Measurements from ENCODE around the gene CCDC110.
A peak's percentile ranks its signal among the peaks of the same experiment; 100 is the strongest.

The CCDC110 gene

GRCh38 chr4:185500576-185500975 lies 29.0 kb upstream of the CCDC110 start:
- Mint-ChIP-seq H3K27ac (no peak overlapping the region), H3K9me3 (peaks cover 9% of the 10 kb centered on the region), H3K27me3 (peaks cover 38% of the 10 kb centered on the region), H3K4me1 (ENCODE audit: low read depth) (no peaks in the 10 kb centered on the region), H3K36me3 (ENCODE audit: low read depth) (no peaks in the 10 kb centered on the region), H3K4me3 (no peak overlapping the region)

GRCh38 chr4:185500035-185500434 lies 28.5 kb upstream of the CCDC110 start:
- Mint-ChIP-seq H3K4me1 (ENCODE audit: low read depth) (no peaks in the 10 kb centered on the region), H3K9me3 (peaks cover 9% of the 10 kb centered on the region), H3K27ac (no peak overlapping the region), H3K27me3 (peaks cover 40% of the 10 kb centered on the region), H3K36me3 (ENCODE audit: low read depth) (no peaks in the 10 kb centered on the region), H3K4me3 (no peak overlapping the region)

GRCh38 chr4:185488650-185489049 lies 17.1 kb upstream of the CCDC110 start:
- no peaks in the 10 kb centered on the region for H3K36me3 Mint-ChIP-seq (ENCODE audit: low read depth)
- H3K27ac Mint-ChIP-seq: no peak overlapping the region
- H3K9me3 Mint-ChIP-seq: peaks cover 20% of the 10 kb centered on the region
- no peaks in the 10 kb centered on the region for H3K4me1 Mint-ChIP-seq (ENCODE audit: low read depth)
- H3K4me3 Mint-ChIP-seq: no peak overlapping the region
- peaks cover 48% of the 10 kb centered on the region for H3K27me3 Mint-ChIP-seq

GRCh38 chr4:185481401-185481800 lies 9.9 kb upstream of the CCDC110 start:
- H3K4me3 Mint-ChIP-seq: no peak overlapping the region
- H3K4me1 Mint-ChIP-seq (ENCODE audit: low read depth): no peaks in the 10 kb centered on the region
- no peak overlapping the region for H3K27ac Mint-ChIP-seq
- H3K9me3 Mint-ChIP-seq: no peaks in the 10 kb centered on the region
- no peaks in the 10 kb centered on the region for H3K36me3 Mint-ChIP-seq (ENCODE audit: low read depth)
- peaks cover 63% of the 10 kb centered on the region for H3K27me3 Mint-ChIP-seq

- H3K4me3 Mint-ChIP-seq: no peak overlapping the region
- H3K9me3 Mint-ChIP-seq: no peaks in the 10 kb centered on the region
- peaks cover 55% of the 10 kb centered on the region for H3K27me3 Mint-ChIP-seq
- no peaks in the 10 kb centered on the region for H3K4me1 Mint-ChIP-seq (ENCODE audit: low read depth)
- H3K36me3 Mint-ChIP-seq (ENCODE audit: low read depth): no peaks in the 10 kb centered on the region
- no peak overlapping the region for H3K27ac Mint-ChIP-seq
Measured at GRCh38 chr4:185480016-185480732, 8.6 kb upstream of the CCDC110 start.

- Mint-ChIP-seq H3K27me3 (peaks cover 52% of the 10 kb centered on the region), H3K27ac (no peak overlapping the region)
Measured at GRCh38 chr4:185479507-185479971, 8.0 kb upstream of the CCDC110 start.

GRCh38 chr4:185473247-185473646 lies 1.7 kb upstream of the CCDC110 start:
- Mint-ChIP-seq H3K4me1 (ENCODE audit: low read depth) (peaks cover 10% of the 10 kb centered on the region), H3K27ac (no peak overlapping the region), H3K27me3 (peaks cover 31% of the 10 kb centered on the region), H3K9me3 (no peaks in the 10 kb centered on the region), H3K4me3 (no peak overlapping the region), H3K36me3 (ENCODE audit: low read depth) (no peaks in the 10 kb centered on the region)

More at GRCh38 chr4:185479507-185479971, 8.0 kb upstream of the CCDC110 start:
- Mint-ChIP-seq H3K4me1 (ENCODE audit: low read depth) (no peaks in the 10 kb centered on the region), H3K36me3 (ENCODE audit: low read depth) (no peaks in the 10 kb centered on the region), H3K9me3 (no peaks in the 10 kb centered on the region), H3K4me3 (no peak overlapping the region)

- H3K36me3 Mint-ChIP-seq (ENCODE audit: low read depth): no peaks in the 10 kb centered on the region
- peak overlapping the region; percentile 85 for H3K4me3 Mint-ChIP-seq
- peaks cover 26% of the 10 kb centered on the region for H3K27me3 Mint-ChIP-seq
- peak overlapping the region; percentile 48 for H3K27ac Mint-ChIP-seq
- H3K9me3 Mint-ChIP-seq: no peaks in the 10 kb centered on the region
- H3K4me1 Mint-ChIP-seq (ENCODE audit: low read depth): peaks cover 10% of the 10 kb centered on the region
Measured at GRCh38 chr4:185472103-185472542, 590 bp upstream of the CCDC110 start.

GRCh38 chr4:185470501-185471195 lies 885 bp downstream of the CCDC110 start:
- Mint-ChIP-seq H3K27me3 (peaks cover 31% of the 10 kb centered on the region), H3K36me3 (ENCODE audit: low read depth) (no peaks in the 10 kb centered on the region)

GRCh38 chr4:185469580-185470154 lies 1.9 kb downstream of the CCDC110 start:
- Mint-ChIP-seq H3K36me3 (ENCODE audit: low read depth) (no peaks in the 10 kb centered on the region), H3K4me1 (ENCODE audit: low read depth) (peaks cover 10% of the 10 kb centered on the region), H3K27ac (no peak overlapping the region), H3K9me3 (no peaks in the 10 kb centered on the region), H3K27me3 (peaks cover 34% of the 10 kb centered on the region), H3K4me3 (no peak overlapping the region)

More at GRCh38 chr4:185470501-185471195, 885 bp downstream of the CCDC110 start:
- Mint-ChIP-seq H3K9me3 (no peaks in the 10 kb centered on the region), H3K4me1 (ENCODE audit: low read depth) (peaks cover 10% of the 10 kb centered on the region), H3K27ac (no peak overlapping the region), H3K4me3 (peak overlapping the region; percentile 77)

GRCh38 chr4:185468999-185469398 lies 2.5 kb downstream of the CCDC110 start:
- H3K4me1 Mint-ChIP-seq (ENCODE audit: low read depth): peaks cover 10% of the 10 kb centered on the region
- no peak overlapping the region for H3K27ac Mint-ChIP-seq
- H3K4me3 Mint-ChIP-seq: no peak overlapping the region
- H3K27me3 Mint-ChIP-seq: peaks cover 31% of the 10 kb centered on the region
- no peaks in the 10 kb centered on the region for H3K36me3 Mint-ChIP-seq (ENCODE audit: low read depth)
- H3K9me3 Mint-ChIP-seq: no peaks in the 10 kb centered on the region

GRCh38 chr4:185467991-185468390 lies 3.5 kb downstream of the CCDC110 start:
- no peak overlapping the region for H3K4me3 Mint-ChIP-seq
- peaks cover 28% of the 10 kb centered on the region for H3K27me3 Mint-ChIP-seq

GRCh38 chr4:185467101-185467500 lies 4.4 kb downstream of the CCDC110 start:
- Mint-ChIP-seq H3K9me3 (no peaks in the 10 kb centered on the region), H3K36me3 (ENCODE audit: low read depth) (no peaks in the 10 kb centered on the region), H3K4me3 (no peak overlapping the region), H3K27me3 (peaks cover 27% of the 10 kb centered on the region), H3K4me1 (ENCODE audit: low read depth) (peaks cover 10% of the 10 kb centered on the region), H3K27ac (no peak overlapping the region)

More at GRCh38 chr4:185467991-185468390, 3.5 kb downstream of the CCDC110 start:
- no peaks in the 10 kb centered on the region for H3K9me3 Mint-ChIP-seq
- no peak overlapping the region for H3K27ac Mint-ChIP-seq
- H3K4me1 Mint-ChIP-seq (ENCODE audit: low read depth): peaks cover 10% of the 10 kb centered on the region
- no peaks in the 10 kb centered on the region for H3K36me3 Mint-ChIP-seq (ENCODE audit: low read depth)

- Mint-ChIP-seq H3K4me1 (ENCODE audit: low read depth) (peaks cover 5% of the 10 kb centered on the region), H3K36me3 (ENCODE audit: low read depth) (no peaks in the 10 kb centered on the region), H3K4me3 (no peak overlapping the region), H3K27ac (no peak overlapping the region), H3K9me3 (no peaks in the 10 kb centered on the region), H3K27me3 (peaks cover 27% of the 10 kb centered on the region)
Measured at GRCh38 chr4:185465707-185466106, 5.8 kb downstream of the CCDC110 start.

- H3K36me3 Mint-ChIP-seq (ENCODE audit: low read depth): no peaks in the 10 kb centered on the region
- no peak overlapping the region for H3K4me3 Mint-ChIP-seq
Measured at GRCh38 chr4:185464887-185465286, 6.6 kb downstream of the CCDC110 start.

More at GRCh38 chr4:185464887-185465286, 6.6 kb downstream of the CCDC110 start:
- Mint-ChIP-seq H3K9me3 (no peaks in the 10 kb centered on the region), H3K27ac (no peak overlapping the region), H3K27me3 (peaks cover 22% of the 10 kb centered on the region), H3K4me1 (ENCODE audit: low read depth) (no peaks in the 10 kb centered on the region)
